GM21825 (cell line): ENCODE measurements around the gene RPA1.
"Not testable (repeated sequence)": the region's sequence is repeated elsewhere in the genome, so short reads cannot be mapped to it uniquely, and the experiment has no call there.

Experiments
- ATAC-seq: cut with Tn5 transposase; IDR thresholded peaks from one replicate; pipeline ENCODE4 v1.9.1; 2021; ENCODE audit warnings: mild to moderate bottlenecking, moderate library complexity; ENCODE audit not compliant: unreplicated experiment

Gene RPA1

GRCh38 chr17:1810450-1811103 lies 19.2 kb upstream of the RPA1 start:
- no peak for ATAC-seq

GRCh38 chr17:1813088-1813487 lies 16.7 kb upstream of the RPA1 start:
- no peak for ATAC-seq

- no peak for ATAC-seq
These were observed 9.1 kb upstream of the RPA1 start for GRCh38 chr17:1820528-1821252.

GRCh38 chr17:1829216-1829591 lies 601 bp upstream of the RPA1 start:
- no peak for ATAC-seq

- no peak for ATAC-seq
These were observed 483 bp downstream of the RPA1 start for GRCh38 chr17:1830288-1830687.

GRCh38 chr17:1834380-1835149 lies 4.8 kb downstream of the RPA1 start:
- peak; percentile 49 for ATAC-seq

- ATAC-seq: no peak
These were observed 9.7 kb downstream of the RPA1 start for GRCh38 chr17:1839516-1839915.

- no peak for ATAC-seq
These were observed 14.1 kb downstream of the RPA1 start for GRCh38 chr17:1843947-1844346.

GRCh38 chr17:1847191-1847590 lies 17.4 kb downstream of the RPA1 start:
- ATAC-seq: no peak

- no peak for ATAC-seq
These were observed 22.5 kb downstream of the RPA1 start for GRCh38 chr17:1852327-1852726.

- no peak for ATAC-seq
These were observed 23.9 kb downstream of the RPA1 start for GRCh38 chr17:1853698-1854097.

- not testable (repeated sequence) for ATAC-seq
These were observed 26.7 kb downstream of the RPA1 start for GRCh38 chr17:1856462-1856861.

- ATAC-seq: no peak
These were observed 31.2 kb downstream of the RPA1 start for GRCh38 chr17:1860978-1861377.

GRCh38 chr17:1861391-1862010 lies 31.7 kb downstream of the RPA1 start:
- ATAC-seq: no peak

- no peak for ATAC-seq
These were observed 35.6 kb downstream of the RPA1 start for GRCh38 chr17:1865252-1866037.

GRCh38 chr17:1867307-1867706 lies 37.5 kb downstream of the RPA1 start:
- ATAC-seq: no peak

- no peak for ATAC-seq
These were observed 38.3 kb downstream of the RPA1 start for GRCh38 chr17:1868090-1868489.

GRCh38 chr17:1870592-1870991 lies 40.8 kb downstream of the RPA1 start:
- ATAC-seq: no peak

- ATAC-seq: no peak
These were observed 42.0 kb downstream of the RPA1 start for GRCh38 chr17:1871756-1872155.

GRCh38 chr17:1872254-1872653 lies 42.4 kb downstream of the RPA1 start:
- no peak for ATAC-seq

- ATAC-seq: no peak
These were observed 43.2 kb downstream of the RPA1 start for GRCh38 chr17:1872976-1873375.
